ENCODE data around the gene TCF12.

TCF12 gene

DNA sequence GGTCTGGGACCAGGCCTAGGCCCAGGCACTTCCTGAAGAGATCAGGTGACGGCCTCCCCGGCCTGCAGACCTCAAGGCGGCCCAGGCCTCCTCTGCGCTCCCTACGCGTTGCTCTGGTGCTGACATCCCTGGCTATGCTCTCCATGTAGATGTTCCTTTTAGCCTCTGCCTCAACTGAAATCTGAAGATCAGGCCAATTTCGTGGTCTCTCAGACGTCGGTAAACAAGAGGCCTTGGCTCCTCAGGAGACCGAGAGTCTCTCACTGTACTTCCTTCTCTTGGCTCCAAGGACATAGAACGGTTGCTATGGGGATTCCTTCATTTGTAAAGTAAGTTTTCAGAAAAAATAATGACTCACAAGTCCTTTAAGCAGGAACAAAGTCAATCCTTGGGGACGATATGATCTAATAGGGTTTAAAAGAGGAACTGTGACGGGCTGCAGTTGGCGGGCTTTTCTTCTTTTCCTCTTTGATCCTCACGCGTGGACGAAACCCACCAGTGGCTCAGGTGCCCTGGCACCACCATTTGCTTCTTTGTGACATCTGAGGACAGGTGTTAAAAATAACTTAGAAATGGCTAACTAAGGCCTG, 402.3 kb downstream of the TCF12 start:
- FAIRE-seq (no peak), DNase-seq (ENCODE audit: extremely low spot score, insufficient read length, low read depth) (no peak)

DNA sequence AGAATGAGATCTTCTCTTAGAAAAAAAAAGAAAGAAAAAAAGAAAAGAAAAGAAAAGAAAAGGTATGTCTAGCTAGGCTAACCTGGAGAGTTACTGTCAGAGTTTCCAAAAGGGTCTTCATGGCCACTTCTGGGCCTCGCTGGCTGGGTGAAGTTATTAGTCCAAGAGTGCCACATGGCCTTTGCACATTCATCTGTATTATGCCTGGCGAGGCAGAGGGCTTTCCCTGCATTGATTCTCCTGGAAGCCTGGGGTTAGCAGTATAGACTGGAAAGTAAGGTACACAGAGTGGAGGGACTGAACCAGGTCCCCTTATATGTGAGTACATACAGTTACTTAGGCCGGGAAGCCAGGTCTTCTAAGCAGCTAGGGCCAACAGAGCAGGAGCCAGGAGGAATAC, 403.0 kb downstream of the TCF12 start:
- FAIRE-seq (no peak), DNase-seq (ENCODE audit: extremely low spot score, insufficient read length, low read depth) (no peak)

DNA sequence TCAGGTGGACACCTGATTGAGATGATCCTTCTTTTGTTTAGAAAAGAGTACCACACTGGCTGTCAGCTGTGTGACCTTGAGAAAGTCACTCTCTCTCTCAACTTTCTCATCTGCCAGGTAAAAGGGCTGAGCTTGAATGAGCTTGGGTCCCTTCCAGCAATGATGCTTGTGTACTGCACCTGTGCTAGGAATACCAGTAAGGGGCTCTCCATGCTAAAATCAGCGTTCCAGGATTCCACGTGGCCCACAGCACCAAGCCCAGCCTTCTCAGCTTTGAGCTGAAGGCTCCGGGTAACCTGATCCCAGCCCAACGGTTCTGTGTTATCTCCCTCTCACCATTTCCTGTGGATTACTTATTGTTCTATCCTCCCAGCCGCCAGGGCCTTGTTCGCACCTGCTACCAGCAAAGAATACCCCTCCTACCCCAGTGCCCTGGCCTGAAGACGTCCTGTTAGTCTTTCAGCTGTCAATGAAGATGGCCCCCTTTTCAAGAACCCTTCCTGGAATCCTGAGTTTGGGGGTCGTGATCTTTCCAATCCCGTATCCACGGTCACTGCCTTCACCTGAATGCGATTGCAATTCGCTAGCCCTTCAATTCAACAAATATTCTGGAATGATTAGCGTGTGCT, 403.6 kb downstream of the TCF12 start:
- DNase-seq (ENCODE audit: extremely low spot score, insufficient read length, low read depth) (no peak), FAIRE-seq (no peak)

DNA sequence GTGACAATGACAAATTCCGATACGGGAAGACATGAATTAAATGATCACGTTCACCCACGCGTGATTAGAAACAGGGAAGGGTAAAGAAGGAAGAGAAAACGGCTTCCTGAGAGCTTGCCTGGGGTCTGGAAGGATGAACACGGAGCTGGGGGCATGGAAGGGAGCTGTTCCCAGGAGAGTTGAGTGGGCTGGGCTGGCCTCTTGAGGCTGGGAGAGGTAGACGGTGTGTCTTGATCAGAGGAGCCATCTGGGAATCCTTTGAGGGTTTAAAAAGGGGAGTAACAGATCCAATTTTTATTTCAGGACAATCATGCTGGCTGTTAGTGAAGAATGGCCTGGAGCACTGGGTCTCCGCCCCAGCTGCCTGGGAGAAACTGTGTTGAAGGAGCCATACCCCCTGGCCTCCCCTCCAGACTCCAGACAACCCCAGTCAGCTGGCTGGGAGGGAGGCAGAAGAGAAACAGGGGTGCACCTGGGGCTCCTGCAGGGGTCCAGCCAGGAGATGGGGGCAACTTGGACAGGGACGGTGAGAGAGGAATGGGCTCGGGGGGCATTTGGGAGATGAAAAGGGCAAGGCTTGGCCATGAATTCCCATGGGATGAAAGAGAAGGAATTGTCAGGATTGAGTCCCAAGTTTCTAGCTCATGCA, 404.3 kb downstream of the TCF12 start:
- DNase-seq (ENCODE audit: extremely low spot score, insufficient read length, low read depth) (no peak), FAIRE-seq (no peak)

DNA sequence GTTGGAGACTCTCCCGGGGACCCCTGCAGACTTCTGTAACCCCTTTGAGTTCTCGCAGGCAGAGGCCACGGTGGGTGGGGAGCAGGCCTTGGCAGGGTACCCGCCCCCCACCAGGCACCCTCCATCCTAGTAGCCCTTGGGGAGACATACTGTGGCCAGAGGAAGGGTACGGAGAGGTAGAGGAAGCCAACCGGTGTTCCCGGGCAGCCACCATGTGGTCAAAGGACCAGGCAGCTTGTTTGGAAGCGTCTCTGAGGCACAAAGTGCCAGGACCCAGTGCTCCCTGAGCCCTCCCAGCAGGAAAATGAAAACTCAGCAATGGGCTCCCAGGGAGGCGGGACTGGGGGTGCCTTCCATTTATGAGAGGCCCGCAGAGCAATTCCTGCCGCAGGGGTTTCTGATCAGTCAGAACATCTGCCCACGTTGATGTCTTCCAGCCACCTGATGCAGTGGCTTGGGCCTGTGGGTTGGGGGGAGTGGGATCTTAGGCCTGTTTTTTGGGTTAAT, 404.9 kb downstream of the TCF12 start:
- no peak for FAIRE-seq
- DNase-seq (ENCODE audit: extremely low spot score, insufficient read length, low read depth), result no peak

DNA sequence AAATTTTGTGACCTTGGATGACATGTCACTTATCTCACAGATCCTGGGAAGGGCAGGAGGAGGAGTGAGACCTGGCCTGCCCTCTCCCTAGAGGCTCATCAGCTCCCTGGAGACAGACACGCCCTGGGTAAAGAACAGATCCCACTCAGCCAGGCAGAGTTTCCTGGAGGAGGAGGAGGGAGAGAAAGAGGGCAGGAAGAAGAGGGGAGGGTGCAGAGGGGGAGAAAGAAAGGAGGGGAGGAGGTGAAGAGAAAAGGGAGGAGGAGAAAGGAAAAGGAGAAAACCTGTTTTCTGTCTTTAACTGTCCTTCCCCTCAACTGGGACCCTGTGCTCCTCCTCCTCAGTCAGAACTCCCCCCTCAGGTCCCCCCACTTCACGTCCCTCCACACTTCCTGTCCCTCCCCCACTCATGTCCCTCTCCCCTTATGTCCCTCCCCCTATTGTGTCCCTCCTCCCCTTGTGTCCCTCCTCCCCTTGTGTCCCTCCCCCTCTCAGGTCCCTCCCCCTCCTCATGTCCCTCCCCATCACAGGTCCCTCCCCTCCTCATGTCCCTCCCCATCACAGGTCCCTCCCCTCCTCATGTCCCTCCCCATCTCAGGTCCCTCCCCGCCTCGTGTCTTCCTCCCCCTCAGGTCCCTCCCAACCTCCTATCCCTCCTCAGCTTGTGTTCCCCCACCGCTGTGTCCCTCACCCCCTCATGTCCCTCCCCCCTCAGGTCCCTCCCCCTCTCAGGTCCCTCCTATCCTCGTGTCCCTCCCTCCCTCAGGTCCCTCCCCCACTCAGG, 405.6 kb downstream of the TCF12 start:
- DNase-seq (ENCODE audit: extremely low spot score, insufficient read length, low read depth) (no peak), FAIRE-seq (no peak)

DNA sequence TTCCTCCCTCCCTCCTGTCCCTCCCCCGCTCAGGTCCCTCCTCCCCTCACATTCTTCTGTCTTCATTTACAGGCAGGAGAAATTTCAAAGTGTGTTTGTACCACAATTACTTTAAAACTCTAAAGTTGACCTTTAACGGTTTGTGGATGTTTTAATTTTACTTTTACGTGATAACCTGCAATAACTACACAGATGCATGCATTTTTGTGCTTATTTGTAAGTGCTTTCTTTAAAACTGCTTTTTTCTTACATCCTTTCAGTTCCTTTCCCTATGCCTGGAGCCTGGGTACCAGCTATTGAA, 406.1 kb downstream of the TCF12 start:
- FAIRE-seq, result no peak

DNA sequence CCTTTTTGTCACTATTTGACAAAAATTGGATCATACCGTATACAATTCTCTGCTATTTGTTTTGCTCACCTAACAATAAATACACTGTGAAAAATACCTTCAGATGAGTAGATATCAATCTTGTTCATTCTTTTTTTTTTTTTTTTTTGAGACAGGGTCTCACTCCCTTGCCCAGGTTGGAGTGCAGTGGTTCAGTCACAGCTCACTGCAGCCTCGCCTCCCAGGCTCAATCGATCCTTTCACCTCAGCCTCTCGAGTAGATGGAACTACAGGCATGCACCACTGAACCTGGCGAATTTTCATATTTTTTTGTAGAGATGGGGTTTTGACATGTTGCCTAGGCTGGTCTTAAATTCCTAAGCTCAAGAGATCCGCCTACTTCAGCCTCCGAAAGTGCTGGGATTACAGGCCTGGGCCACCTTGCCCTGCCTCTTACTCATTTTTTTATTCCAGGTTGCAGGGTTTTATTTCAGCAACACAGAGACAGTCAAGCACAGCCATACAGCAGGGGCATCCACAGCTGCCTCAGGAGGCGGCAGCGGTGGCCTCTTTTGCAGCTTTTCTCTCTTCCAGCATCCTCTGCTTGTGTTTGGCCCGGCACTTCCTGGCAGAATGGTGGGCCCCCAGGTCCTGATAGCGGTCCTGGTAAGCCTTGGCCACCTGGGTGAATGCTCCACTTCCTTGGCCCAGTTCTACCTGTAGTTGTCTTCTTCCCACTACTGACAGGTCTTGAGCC, 406.7 kb downstream of the TCF12 start:
- FAIRE-seq, result no peak
- DNase-seq (ENCODE audit: extremely low spot score, insufficient read length, low read depth), result no peak

More for the DNA sequence above, 406.1 kb downstream of the TCF12 start:
- no peak for DNase-seq (ENCODE audit: extremely low spot score, insufficient read length, low read depth)

DNA sequence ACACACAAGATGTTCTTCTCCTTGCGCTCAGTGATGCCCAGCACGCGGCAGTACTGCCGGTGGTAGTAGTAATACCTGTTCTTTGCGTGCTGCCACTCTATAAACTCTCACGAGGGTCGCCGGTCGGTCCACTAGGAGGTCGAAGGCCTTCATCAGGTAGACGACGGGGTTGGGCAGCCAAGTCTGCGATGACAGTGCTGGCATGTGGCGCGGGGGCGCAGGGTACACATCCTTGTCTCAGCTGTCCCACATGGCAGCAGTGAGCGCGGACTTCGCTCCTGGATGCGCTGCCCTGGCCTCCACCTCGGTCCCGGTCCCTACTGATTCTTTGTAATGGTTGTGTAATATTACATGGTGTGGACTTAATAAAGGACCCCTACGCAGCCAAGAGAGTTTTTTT, 407.8 kb downstream of the TCF12 start:
- no peak for DNase-seq (ENCODE audit: extremely low spot score, insufficient read length, low read depth)
- no peak for FAIRE-seq

DNA sequence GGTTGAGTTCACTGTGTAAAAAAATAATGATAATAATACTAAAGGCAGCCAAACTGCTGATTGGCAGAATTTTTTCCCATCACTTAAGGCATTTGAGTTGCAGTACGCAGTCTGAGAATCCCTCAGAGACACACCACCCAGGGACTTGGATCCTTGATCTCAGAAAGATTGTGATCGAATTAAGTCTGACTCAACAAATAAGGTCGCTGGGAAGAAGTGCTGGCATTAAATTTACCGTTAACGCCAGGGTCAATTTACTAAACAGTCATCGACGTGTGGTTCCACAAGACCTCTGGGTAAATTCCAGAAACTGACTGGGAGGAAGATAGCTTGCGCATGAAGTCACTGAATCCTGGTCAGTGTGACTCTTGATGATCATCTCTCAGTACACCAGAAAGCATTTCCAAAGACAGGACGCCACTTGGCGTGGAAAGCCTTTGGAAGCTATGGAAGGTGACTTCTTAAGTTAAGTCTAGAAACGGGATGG, 409.6 kb downstream of the TCF12 start:
- no peak for FAIRE-seq
- no peak for DNase-seq (ENCODE audit: extremely low spot score, insufficient read length, low read depth)

DNA sequence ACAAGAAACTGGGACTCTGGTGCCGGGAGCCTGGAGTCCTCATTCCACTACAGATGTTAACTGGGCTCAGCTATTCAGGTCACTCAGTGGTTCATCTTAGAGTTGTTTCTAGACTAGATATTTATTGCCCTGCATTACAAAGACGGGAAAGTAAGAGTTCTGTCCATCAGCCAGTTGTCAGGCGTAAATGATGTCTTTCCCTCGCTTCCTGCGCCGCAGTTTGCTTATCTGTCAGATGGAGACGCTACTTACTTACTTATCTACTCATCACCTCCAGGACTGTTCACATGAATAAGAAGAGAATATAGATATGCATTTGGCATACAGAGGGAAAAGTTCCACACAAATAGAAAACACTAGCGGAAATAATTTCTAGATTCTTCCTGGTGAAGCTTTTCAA, 410.0 kb downstream of the TCF12 start:
- FAIRE-seq (no peak), DNase-seq (ENCODE audit: extremely low spot score, insufficient read length, low read depth) (no peak)

DNA sequence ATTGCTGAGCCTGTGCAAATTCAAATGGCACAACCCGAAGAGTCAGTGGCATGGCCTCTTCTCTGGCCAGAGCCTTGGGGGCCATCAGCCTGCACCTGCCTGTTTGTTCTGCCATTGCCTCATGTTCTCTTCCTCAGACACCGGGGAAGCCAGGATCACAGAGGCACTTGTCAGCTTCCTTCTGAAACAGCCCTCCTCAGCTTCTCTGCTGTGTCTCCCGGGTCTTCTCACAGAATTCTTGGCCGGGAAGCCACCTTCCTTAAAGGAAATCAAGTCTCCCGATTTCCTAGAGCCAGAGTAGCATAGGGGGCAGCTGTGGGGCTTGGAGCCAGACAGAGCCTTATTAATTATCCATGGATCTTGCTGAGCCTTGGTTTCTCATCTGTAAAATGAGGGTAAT, 410.5 kb downstream of the TCF12 start:
- FAIRE-seq (no peak), DNase-seq (ENCODE audit: extremely low spot score, insufficient read length, low read depth) (no peak)

DNA sequence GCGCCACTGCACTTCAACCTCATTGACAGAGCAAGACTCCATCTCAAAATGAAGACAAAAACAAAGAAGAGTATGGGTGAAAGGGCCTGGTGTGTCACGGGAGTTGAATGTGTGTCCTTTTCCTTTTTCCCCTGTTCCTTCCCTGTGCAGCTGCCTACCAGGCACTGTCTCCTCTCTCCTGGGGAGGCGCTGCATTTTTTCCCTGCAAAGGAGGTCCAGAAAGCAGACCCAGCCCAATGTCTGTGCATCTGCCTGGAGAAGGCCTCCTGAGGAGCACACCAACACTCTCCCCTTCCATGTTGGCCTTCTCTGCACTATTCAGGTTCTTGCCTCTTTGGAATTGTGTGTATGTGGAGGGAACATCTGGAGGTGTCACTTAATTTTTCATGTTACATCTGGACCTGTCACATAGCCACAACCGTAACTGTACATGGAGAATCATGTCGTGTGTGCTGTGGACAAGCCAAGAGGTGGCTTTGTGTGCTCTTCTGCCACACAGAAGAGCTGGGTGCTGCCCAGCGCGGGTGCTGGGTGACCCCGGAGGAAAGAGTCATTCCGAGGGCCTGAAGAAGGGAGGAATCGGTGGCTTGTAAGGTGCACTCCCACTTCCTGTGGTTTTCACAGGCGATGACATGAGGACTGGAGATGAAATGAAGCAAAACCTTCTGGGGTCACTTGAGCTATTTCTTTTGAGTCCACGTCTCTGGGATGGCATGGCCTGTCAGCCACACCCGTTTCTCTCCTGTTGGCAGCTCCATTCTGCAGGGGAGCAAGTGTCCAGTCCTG, 411.3 kb downstream of the TCF12 start:
- DNase-seq (ENCODE audit: extremely low spot score, insufficient read length, low read depth) (no peak), FAIRE-seq (no peak)

DNA sequence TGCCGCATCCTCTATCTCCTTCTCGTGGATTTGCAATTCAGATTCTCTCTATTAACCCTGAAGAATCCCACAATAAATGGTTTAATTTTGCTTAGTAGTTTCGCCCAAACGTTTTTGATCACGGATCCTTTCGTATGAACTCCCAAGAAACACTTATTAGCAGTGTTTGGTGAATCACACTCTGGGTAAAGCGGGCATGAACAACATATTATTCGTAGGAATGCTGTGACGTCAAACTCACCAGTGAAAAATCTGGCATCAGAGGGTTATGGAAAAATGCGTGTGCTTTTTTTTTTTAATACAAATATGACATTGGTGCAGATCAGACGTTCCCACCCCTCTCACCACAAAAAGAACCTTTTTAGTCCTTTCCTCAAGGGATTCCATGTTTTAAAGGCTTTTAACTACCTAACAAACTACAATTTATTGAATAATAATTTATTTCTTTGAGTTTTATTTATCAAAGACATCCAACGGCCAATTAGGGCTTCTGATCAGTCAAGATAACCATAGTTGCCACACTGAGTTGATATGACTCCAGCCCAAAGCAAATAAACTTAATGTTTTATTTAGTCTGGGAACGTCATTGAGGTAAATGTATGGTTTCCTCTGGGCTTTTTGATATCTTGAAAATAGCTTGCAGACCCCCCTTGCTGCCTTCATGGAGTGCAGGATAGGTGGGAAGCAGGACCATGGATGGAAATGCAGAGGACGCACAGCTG, 412.3 kb downstream of the TCF12 start:
- FAIRE-seq, result no peak

DNA sequence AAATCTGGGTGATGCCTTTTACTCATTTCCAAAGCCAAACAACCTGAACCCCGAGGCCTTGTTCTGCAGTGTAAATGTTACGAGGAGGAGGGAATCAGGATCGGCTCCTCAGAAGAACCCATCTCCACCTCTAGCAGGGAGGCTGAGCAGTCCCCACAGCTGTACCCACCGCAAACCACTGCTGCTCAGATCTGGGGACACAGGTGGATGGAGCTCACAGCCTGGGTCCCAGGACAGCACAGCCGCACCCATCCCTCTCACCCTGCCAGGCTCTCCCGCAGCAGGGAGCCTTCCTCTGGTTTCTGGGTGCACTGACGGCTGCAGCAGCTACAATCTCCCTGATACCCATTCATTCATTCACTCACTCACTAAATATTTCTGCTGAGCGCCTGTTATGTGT, 413.9 kb downstream of the TCF12 start:
- no peak for FAIRE-seq
- no peak for DNase-seq (ENCODE audit: extremely low spot score, insufficient read length, low read depth)

More for the DNA sequence above, 412.3 kb downstream of the TCF12 start:
- DNase-seq (ENCODE audit: extremely low spot score, insufficient read length, low read depth), result no peak

DNA sequence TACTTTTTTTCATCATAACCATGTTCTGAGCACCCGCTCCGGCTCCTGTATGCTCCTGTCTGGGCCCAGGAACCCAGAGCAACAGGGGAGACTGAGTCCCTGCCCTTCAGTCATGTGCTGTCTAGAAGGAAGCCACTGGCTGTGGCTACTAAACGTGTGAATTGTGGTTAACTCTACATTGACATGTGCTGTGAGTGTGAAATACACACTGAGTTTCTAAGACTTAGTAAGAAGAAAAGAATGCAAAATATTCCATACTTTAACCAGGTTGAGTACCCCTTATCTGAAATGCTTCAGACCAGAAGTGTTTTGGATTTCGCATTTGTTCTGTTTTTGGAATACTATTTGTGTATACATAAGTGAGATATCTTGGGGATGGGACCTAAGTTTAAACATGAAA, 415.0 kb downstream of the TCF12 start:
- no peak for FAIRE-seq
- DNase-seq (ENCODE audit: extremely low spot score, insufficient read length, low read depth), result no peak

DNA sequence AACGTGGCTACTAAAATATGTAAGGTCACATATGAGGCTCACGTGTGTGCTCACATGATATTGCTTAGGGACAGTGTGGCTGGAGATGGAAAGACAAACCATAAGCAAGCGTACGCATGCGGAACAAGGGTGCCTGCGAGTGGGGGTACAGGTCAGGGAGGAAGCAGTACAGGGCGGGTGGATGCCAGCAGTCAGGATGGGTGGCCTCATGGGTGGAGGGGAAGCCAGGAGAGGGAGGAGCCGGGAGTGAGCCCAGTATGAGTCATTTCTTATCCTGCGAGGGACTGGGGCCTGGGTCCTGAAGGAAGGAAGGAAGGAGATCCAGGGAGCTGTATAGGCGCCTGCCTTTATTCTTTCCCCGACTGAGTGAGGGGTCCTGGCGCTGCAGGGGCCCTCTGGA, 415.8 kb downstream of the TCF12 start:
- FAIRE-seq (no peak), DNase-seq (ENCODE audit: extremely low spot score, insufficient read length, low read depth) (no peak)

DNA sequence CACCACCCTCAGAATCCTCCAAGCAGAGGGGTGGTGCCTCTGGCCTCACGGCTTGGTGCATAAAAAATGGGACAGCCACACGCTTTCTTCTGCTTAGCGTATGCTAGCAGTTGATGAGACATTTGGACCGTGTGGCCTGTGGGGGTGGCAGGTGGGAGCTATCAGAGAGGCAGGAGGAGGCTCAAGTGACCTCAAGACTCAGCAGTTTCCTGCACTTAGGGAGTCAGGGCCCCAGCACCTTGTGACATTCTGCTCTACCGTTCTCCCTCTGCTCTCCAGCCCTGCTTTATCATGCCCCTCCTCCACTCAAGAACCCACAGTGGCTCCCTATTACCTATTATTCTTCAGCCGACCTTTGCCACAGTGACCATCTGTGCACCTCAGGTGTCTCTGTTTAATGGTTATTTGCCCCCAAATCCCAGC, 416.9 kb downstream of the TCF12 start:
- FAIRE-seq, result no peak
- DNase-seq (ENCODE audit: extremely low spot score, insufficient read length, low read depth), result no peak

DNA sequence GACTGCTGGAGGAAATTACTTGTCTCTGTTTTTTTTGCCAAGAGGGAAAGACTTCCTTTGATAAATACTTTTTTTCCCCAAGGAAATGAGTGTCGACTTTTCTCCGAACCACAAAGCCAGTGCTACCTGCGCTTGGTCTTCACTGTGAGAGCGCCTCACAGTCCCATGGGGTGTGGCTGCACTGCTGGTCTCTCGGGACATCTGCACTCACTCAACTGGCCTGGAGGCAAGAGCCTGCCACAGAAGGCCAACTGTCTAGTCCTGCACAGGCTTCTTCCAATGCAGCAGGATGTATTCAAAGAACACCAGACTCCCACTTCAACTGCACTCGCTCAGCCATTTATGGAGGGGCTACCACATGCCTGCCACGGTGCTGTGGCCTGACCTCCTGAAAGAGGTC, 417.3 kb downstream of the TCF12 start:
- FAIRE-seq (no peak), DNase-seq (ENCODE audit: extremely low spot score, insufficient read length, low read depth) (no peak)

All from GM18507 (cell line).